ENCODE data around the gene CRELD1.
"Not testable (repeated sequence)": the region's sequence is repeated elsewhere in the genome, so short reads cannot be mapped to it uniquely, and the experiment has no call there.

CRELD1 gene

GRCh38 chr3:9935966-9936510 lies 2.4 kb downstream of the CRELD1 start:
- DNase-seq, result no peak

- DNase-seq, result no peak
Observed at GRCh38 chr3:9937486-9938238, 4.0 kb downstream of the CRELD1 start.

- no peak for DNase-seq
Observed at GRCh38 chr3:9938966-9939365, 5.3 kb downstream of the CRELD1 start.

- not testable (repeated sequence) for DNase-seq
Observed at GRCh38 chr3:9939906-9940305, 6.3 kb downstream of the CRELD1 start.

- DNase-seq, result no peak
Observed at GRCh38 chr3:9940746-9941145, 7.1 kb downstream of the CRELD1 start.

DNA sequence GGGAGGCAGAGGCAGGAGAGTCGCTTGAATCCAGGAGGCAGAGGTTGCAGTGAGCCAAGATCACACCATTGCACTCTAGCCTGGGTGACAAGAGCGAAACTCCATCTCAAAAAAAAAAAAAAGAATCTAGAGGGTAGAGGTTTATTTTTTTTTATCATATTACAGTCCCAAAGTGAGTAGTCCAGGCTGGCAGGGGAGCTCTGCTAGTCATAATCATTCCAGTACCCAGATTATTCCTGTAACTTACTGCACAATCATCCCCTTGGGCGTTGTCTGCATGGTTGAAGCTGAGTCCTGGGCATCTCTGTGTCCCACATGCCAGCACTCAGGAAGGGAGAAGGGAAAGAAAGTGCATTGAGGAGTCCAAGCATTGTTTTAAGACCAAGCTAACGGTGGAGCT lies 8.5 kb downstream of the CRELD1 start:
- DNase-seq, result no peak

DNA sequence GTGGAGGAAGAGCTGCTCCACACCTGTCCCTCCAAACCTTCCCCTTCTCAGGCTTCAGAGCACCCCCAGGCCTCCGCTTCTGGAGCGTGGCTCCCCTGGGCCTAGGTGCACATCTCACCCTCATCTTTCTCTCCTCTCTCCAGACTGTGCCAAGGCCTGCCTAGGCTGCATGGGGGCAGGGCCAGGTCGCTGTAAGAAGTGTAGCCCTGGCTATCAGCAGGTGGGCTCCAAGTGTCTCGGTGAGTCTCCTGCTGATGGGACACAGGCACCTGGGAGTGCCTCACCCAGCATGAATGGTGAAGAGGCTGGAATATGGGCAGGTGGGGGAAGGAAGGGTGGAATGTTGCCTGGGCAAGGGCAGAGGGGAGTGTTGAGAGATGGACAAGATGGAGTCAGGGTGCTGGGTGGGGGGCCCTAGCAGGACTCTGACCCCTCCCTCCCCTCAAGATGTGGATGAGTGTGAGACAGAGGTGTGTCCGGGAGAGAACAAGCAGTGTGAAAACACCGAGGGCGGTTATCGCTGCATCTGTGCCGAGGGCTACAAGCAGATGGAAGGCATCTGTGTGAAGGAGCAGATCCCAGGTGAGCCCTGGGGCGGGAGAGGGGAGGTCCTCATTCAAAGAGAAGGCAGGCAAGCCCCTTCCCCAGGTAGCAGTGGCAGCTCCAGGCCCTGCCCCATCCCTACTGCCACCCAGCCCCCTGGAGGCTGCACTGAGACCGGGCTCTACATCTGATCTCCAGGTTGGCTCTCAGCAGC lies 9.5 kb downstream of the CRELD1 start:
- no peak for DNase-seq

DNA sequence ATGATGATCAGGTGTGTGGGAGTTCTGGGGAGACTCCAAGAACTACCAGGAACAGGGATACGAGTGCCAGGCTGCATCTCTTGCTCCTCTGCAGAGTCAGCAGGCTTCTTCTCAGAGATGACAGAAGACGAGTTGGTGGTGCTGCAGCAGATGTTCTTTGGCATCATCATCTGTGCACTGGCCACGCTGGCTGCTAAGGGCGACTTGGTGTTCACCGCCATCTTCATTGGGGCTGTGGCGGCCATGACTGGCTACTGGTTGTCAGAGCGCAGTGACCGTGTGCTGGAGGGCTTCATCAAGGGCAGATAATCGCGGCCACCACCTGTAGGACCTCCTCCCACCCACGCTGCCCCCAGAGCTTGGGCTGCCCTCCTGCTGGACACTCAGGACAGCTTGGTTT lies 10.6 kb downstream of the CRELD1 start:
- no peak for DNase-seq

GRCh38 chr3:9945358-9945757 lies 11.7 kb downstream of the CRELD1 start:
- no peak for DNase-seq

DNA sequence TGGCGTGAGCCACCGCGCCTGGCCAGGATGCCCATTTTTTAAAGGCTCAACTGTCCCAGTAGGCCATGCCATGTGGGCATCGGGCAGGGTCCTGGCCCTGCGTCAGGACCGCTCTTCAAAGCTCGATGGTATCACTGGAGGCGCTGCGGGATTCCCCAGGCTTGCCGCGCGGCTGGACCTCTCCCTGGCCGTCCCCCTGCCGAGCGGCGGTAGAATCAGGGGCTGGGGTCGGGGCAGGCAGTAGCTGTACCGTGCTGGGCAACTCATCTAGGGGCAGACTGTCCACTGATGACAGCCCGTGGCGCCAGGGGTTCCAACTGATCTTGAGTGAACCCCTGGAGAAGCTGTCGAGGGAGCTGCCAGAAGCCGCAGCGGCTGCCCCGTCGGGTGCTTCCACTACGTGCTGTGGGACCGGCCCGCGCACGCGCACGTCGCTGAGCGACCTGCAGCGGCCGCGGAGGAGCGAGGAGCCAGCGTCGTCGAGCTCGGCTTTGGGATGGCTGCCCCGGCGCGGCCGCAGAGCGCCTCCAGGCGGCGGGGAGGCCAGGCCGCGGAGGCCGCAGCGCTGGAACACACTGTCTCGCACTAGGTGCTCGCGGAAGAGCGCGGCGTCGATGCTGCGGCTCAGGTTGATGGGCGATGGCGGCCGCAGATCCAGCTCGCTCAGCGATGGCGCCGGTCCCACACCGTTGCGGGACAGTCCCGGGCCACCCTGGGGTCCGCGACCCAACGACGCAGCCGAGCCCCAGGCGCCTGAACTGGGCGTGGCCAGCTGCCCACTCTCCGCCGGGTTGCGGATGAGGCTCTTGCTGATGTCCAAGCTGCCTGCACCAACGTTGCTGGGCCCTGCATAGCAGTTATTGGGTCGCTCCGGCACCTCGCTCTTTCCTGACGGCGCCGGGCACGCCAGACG lies 12.7 kb downstream of the CRELD1 start:
- peak; percentile 86 for DNase-seq

DNA sequence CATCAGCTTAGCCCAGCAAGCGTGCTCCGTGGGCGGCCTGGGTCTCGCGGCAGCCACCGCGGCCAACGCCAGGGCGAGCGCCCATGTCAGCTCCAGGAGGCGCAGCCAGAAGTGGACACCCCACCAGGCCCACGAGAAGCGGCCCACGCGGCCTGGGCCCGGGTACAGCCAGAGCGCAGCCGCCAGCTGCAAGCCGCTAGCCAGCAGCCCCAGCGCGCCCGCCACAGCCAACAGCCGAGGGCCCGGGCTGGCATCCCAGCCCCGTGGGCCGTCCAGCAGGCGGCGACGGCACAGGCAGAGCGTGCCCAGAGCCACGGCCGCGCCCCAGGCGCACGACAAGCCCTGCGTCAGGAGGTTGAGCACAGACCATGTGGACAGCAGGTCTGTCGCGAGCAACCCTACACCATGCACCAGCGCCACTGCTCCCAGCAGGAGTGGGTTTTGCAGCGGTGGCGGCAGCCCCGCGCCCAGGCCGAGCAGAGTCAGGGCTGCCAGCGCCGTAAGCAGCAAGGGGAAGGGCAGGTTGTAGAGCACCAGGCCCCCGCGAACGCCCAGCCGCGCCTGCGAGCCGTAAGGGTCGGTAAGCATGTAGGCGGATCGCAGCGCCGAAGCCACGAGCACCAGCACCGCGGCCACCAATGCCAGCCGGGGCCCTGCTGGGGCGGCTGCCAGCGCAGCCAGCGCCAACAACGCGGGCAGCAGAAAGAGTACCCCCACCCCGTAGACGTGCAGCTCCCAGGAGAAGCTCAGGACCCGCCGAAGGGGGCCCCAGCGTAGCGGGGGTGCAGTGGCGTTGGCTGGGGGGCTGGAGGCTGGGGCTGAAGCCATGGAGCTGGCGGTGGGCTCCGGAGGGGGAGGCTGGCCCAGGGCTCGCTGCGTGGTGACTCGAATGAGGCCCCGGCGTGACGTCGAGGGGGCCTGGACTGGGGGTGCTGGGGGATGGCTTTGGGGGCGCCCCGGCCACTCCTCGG lies 13.7 kb downstream of the CRELD1 start:
- no peak for DNase-seq

- no peak for DNase-seq
Observed at GRCh38 chr3:9948586-9948985, 15.0 kb downstream of the CRELD1 start.

- DNase-seq, result no peak
Observed at GRCh38 chr3:9949115-9949514, 15.5 kb downstream of the CRELD1 start.

DNA sequence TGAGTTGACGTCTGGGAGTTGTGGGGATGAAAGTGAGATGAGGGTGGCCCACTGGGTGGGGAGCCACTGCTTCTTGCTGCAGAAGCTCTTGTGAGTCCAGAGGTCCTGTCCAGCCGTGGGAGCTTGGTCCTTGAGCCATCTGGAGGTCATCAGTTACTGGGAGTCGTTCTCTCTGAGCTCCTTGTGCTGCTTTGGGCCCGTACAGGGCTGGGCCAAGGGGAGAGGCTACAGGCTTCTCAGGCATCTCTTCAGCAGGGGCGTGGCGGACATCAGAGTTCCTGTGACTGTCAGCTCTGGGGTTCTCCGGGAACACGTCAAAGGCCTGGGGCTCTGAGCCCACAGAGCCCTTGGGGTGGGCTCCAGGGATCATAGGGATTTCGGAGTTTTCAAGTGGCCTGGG lies 16.0 kb downstream of the CRELD1 start:
- DNase-seq, result no peak

DNA sequence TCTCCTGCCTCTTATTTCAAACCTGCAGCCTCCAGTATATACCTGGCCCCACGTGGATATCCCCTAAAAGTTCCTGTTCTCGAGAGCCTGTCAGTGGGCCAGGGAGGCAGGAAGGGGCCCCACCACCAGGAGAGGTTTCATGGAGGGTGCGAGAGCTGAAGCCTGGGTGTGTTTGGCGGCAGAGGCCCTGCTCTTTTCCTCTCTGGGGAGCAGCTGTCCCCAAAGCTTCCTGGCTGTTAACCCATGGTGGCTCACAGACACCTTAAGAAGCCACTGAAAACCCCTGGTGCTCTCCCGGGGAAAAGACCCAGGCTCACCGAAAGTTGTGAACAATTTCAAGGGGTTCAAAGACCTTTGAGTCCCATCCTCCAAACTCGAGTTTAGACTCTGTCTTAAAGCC lies 17.5 kb downstream of the CRELD1 start:
- DNase-seq, result no peak

DNA sequence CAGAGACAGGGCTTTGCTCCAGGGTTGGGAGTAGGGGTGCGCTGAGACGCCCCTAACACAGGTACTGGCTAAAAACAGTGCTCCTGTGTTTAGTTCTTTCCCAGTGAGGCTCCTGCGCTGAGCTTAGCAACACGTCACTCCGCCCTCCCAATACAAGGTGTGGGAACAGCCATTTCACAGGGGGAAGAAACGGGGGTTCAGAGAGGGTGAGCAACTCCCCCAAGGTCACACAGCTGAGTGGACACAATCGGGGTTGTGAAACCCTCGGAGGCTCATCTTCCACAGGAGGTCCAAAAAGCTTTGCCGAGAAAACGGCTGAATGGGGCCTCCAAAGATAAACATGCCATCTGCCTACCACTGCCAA lies 17.9 kb downstream of the CRELD1 start:
- peak; percentile 4 for DNase-seq

DNA sequence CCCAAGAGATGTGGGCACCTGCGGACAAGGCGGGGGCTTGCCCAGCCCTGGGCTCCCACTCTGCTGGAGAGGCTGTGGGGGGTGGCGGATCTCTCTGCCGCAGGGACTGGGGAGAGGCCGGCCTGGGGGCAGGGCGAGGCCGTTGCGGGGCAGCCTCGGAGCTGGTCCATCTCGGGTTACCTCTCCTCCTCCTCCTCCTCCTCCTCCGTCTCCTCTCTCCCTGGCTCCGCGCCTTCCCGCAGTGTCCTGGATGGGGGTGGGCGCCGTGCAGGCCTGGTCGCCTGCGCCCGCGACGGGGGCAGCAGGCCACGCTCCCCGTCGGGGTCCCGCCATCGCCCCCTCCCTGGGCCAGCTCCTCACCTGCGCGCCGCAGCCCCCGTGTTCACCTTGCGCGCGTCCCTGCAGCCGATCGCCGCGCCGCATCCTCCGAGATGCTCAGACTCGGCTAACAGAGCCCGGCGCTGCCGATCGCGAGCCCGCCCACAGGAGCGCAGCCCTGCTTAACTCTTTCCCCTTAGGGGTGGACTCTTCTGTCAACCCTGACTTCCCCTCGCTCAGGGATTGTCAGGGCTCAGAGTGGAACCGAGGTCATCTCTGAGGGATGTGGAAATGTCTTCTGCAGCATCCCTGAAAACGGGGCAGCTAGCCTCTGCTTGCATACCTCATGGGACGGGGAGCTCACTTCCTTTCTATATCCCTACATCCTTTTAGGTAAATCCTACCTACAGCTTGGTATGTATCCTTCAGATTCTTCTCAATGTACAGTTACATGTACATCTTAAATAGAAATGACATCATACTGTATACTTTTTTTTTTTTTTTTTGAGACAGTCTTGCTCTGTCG lies 18.6 kb downstream of the CRELD1 start, which contains the start of gene PRRT3:
PRRT3 (minus strand) TSS at position 447 of the 844 bp plus-strand sequence. CDS start 2,293 bp downstream, outside the sequence.
- peak; percentile 56 for DNase-seq

DNA sequence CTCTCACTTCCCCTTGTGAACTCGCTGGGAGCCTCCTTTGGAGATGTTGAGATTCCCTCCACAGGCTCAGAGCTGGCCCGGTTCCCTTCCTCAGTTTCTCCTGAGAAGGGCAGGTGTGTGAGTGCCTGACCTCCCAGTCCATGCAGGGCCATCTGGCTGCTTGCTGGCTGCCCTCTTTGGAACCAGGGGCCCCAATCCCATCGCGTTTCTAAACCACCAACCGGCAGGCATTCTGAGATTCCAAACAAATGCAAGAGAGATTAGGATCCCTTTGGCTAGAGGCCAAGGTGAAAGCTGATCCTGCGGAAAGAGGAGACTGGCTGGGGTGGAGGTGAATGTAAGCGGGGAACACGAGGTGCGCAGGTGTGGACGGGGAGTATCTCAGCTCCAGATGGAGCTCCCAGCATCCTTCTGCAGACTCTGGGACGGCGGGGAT lies 21.5 kb downstream of the CRELD1 start:
- DNase-seq, result no peak

GRCh38 chr3:9955611-9956352 lies 22.1 kb downstream of the CRELD1 start:
- no peak for DNase-seq

DNA sequence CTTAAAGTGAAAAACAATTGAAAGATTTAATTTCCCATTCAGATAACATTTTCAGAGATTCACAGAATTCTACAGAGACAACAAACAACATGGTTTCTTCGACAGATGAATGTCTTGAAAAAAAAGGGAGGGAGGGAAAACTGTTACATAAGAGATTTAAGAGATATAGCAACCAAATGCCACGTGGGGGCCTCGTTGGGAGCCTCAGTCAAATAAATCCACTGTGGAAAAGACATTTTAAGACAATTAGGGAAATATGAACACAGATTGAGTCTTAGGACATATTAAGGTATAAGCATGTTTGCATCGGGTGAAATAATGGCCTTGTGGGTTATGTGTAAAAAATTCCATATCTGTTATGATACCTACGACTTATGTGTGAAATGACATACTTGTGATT lies 23.6 kb downstream of the CRELD1 start:
- DNase-seq, result no peak

All from CD4-positive, alpha-beta T cell treated with Interleukin-21 for 1 hour (primary cell).